B cell (primary cell): Measurements from ENCODE around the gene SLC66A1. TPM values are rescaled to one million over a fixed set of nuclear protein-coding genes. Genes with fewer than 3 reads are reported as not detected.

Experiments
- ATAC-seq: fragments of 200-7000 bp; cut with Tn5 transposase; one replicate; pipeline ENCODE4 v1.10.0; 2021; ENCODE audit warnings: low read depth, mild to moderate bottlenecking, moderate number of reproducible peaks, moderate library complexity
- CTCF ChIA-PET: fragments of 350-600 bp; sonication (Branson Sonifier 250); formaldehyde crosslinking; loops from one replicate; lab custom pipeline; 2021; ENCODE audit warnings: antibody characterized with exemption, inconsistent platforms; lab: Charles Lee
- POLR2A ChIA-PET: fragments of 350-600 bp; sonication (Branson Sonifier 250); formaldehyde crosslinking; loops from one replicate; lab custom pipeline; 2021; ENCODE audit warnings: antibody characterized with exemption; lab: Charles Lee
- DNase-seq: peaks from one replicate; pipeline ENCODE4 v3.0.0; 2013
- H2AFZ ChIP-seq: 2 replicates; pipeline ENCODE4 v1.6.1; 2012; ENCODE audit warnings: mild to moderate bottlenecking, low read depth, low read length; ENCODE audit not compliant: insufficient read depth, poor library complexity, severe bottlenecking
- H3K27ac ChIP-seq, 2 donors: 1 replicate in 1 of 2; 2 replicates in 1 of 2; pipeline ENCODE4 v1.5.1; 2012 to 2013; ENCODE audit warnings: low read length in 2 of 2, mild to moderate bottlenecking in 2 of 2, moderate library complexity in 1 of 2
- H3K27me3 ChIP-seq, 4 experiments: fragments of 200-600 bp in 1 of 4; sonication (generic) in 1 of 4; replicated peaks in 1 of 4; 1 replicate in 2 of 4; 2 replicates in 2 of 4; pipeline versions ENCODE4 v1.6.1 to v1.7.0; 2013 to 2016; ENCODE audit warnings: low read length in 3 of 4, mild to moderate bottlenecking in 2 of 4, mixed read lengths in 1 of 4, moderate library complexity in 1 of 4; ENCODE audit not compliant: insufficient read depth in 4 of 4, control insufficient read depth in 3 of 4; ENCODE audit errors: control extremely low read depth in 1 of 4
- H3K36me3 ChIP-seq, 2 experiments: replicated peaks in 1 of 2; 1 replicate in 1 of 2; 2 replicates in 1 of 2; pipeline versions ENCODE4 v1.6.1 to v1.7.1; 2013; ENCODE audit warnings: low read length in 1 of 2; ENCODE audit not compliant: insufficient read depth in 2 of 2, control insufficient read depth in 1 of 2; ENCODE audit errors: control extremely low read depth in 1 of 2, extremely low read depth in 1 of 2
- H3K4me1 ChIP-seq, 2 donors: fragments of 200-600 bp in 1 of 2; sonication (generic) in 1 of 2; 1 replicate in 1 of 2; 2 replicates in 1 of 2; pipeline versions ENCODE4 v1.5.1 to v1.6.1; 2013 to 2017; ENCODE audit warnings: low read length in 2 of 2; ENCODE audit not compliant: control insufficient read depth in 2 of 2, insufficient read depth in 2 of 2
- H3K4me2 ChIP-seq: replicated peaks from 2 replicates; pipeline ENCODE3; 2012; ENCODE audit warnings: mild to moderate bottlenecking, low read depth, low read length; ENCODE audit not compliant: poor library complexity, severe bottlenecking
- H3K4me3 ChIP-seq, 5 experiments: fragments of 200-600 bp in 1 of 5; sonication (generic) in 1 of 5; 1 replicate in 3 of 5; 2 replicates in 2 of 5; pipeline versions ENCODE4 v1.5.1 to v1.7.0; 2011 to 2016; ENCODE audit warnings: low read length in 4 of 5, mild to moderate bottlenecking in 4 of 5, low read depth in 2 of 5, control low read depth in 1 of 5, moderate library complexity in 1 of 5; ENCODE audit not compliant: insufficient read depth in 1 of 5; ENCODE audit errors: control extremely low read depth in 1 of 5, extremely low read depth in 1 of 5
- H3K79me2 ChIP-seq: fragments of 200-600 bp; sonication (generic); one replicate; pipeline ENCODE4 v1.6.0; 2016; ENCODE audit warnings: low read length; ENCODE audit not compliant: control insufficient read depth, insufficient read depth
- H3K9ac ChIP-seq: fragments of 200-600 bp; sonication (generic); 2 replicates; pipeline ENCODE4 v1.6.1; 2017; ENCODE audit warnings: mild to moderate bottlenecking, low read length, moderate library complexity
- H3K9me3 ChIP-seq, 3 donors: one replicate each; pipeline versions ENCODE4 v1.6.1 to v1.7.1; 2013; ENCODE audit warnings: low read length in 2 of 3; ENCODE audit not compliant: control insufficient read depth in 2 of 3, insufficient read depth in 1 of 3; ENCODE audit errors: control extremely low read depth in 1 of 3
- H4K20me1 ChIP-seq: 2 replicates; pipeline ENCODE4 v1.6.0; 2012; ENCODE audit warnings: mild to moderate bottlenecking, low read length; ENCODE audit not compliant: insufficient read depth, control insufficient read depth, poor library complexity, severe bottlenecking
- H3K27ac Mint-ChIP-seq: one replicate; pipeline ENCODE4 v1.8.0; 2021; ENCODE audit warnings: mixed read lengths
- H3K27me3 Mint-ChIP-seq: one replicate; pipeline ENCODE4 v1.8.0; 2021; ENCODE audit warnings: mixed read lengths
- H3K4me1 Mint-ChIP-seq: one replicate; pipeline ENCODE4 v1.8.0; 2021; ENCODE audit warnings: mixed read lengths
- H3K4me3 Mint-ChIP-seq: one replicate; pipeline ENCODE4 v1.8.0; 2021; ENCODE audit warnings: mixed read lengths
- H3K9me3 Mint-ChIP-seq: one replicate; pipeline ENCODE4 v1.8.0; 2022; ENCODE audit warnings: mixed read lengths; ENCODE audit not compliant: insufficient read depth
- CTCF ChIP-seq: fragments of 200-600 bp; IDR thresholded peaks from one replicate; pipeline ENCODE4 v1.8.0; 2022; ENCODE audit warnings: antibody characterized with exemption, mild to moderate bottlenecking
- EZH2 ChIP-seq: IDR thresholded peaks from 2 replicates; pipeline ENCODE4 v1.6.1; 2012; ENCODE audit warnings: borderline replicate concordance, low read depth, mild to moderate bottlenecking, moderate library complexity, low read length; ENCODE audit not compliant: insufficient read depth, poor library complexity, severe bottlenecking
- WGBS: methylation state at CpG from one replicate; pipeline ENCODE4 v1.1.5; 2013; ENCODE audit warnings: missing lambda C conversion rate; ENCODE audit not compliant: insufficient coverage; 5-methylcytosine and 5-hydroxymethylcytosine counted together
- intact Hi-C: fragments of 100-400 bp; cut with micrococcal nuclease; formaldehyde crosslinking; loops from one replicate; pipeline ENCODE4 v1.10.0; 2022
- polyA plus RNA-seq: library from polyadenylated mRNA; depleted of rRNA; stranded (reverse); fragments of >200 nt; gene quantifications from 2 replicates; pipeline ENCODE4 v1.2.3, GENCODE V29; 2012
- total RNA-seq, 2 donors: library from RNA; stranded (reverse); fragments of 120-200 nt in 1 of 2; gene quantifications; 1 replicate in 1 of 2; 2 replicates in 1 of 2; pipeline versions ENCODE4 v1.2.3 to v1.2.4, GENCODE V29; 2013 to 2022

Gene SLC66A1
- total and polyA plus RNA-seq, 2 donors (not counting 1 experiment from before 2014, with no cell fraction given): 24.4 to 26.8 TPM

GRCh38 chr1:19312782-19313635 lies 883 bp downstream of the SLC66A1 start:
- H3K27ac ChIP-seq: peak overlapping the region; percentile 65 to 90
- H3K9me3 ChIP-seq: no peaks in the 10 kb centered on the region
- peaks cover 19% of the 10 kb centered on the region for H4K20me1 ChIP-seq
- no peaks in the 10 kb centered on the region for H3K9me3 Mint-ChIP-seq
- peak overlapping the region; percentile 93 for H3K9ac ChIP-seq
- peaks cover 17% of the 10 kb centered on the region for H3K79me2 ChIP-seq
- intact Hi-C loops: loop anchor here (1.0 to 5.0 kb wide), 6 partner anchors 25 to 284 kb away; partner anchors contain the start of genes AKR7A3, EMC1, MRTO4 and UBR4
- peaks cover 62 to 65% of the 10 kb centered on the region in 2 donors for H3K4me1 ChIP-seq
- peak overlapping the region; percentile 95 for H3K4me2 ChIP-seq
- H3K4me3 Mint-ChIP-seq: peak overlapping the region; percentile 74
- ATAC-seq (no peak), DNase-seq (peak; percentile 53)
- H3K27me3 Mint-ChIP-seq: no peaks in the 10 kb centered on the region
- CTCF ChIA-PET: interaction anchor here (0.7 to 1.2 kb wide), 2 partner anchors 25 to 284 kb away, joined by 3 read pairs; partner anchors contain the start of gene AKR7A3
- H3K27me3 ChIP-seq: no peaks in the 10 kb centered on the region
- TF ChIP-seq EZH2 (no peak), CTCF (no peak)
- H3K4me3 ChIP-seq: peak overlapping the region; percentile 16 to 91 (median 79)
- POLR2A ChIA-PET: no interaction called here
- H3K36me3 ChIP-seq: peaks cover 0 to 5% of the 10 kb centered on the region in 2 experiments
- H2AFZ ChIP-seq: peak overlapping the region; percentile 97
- WGBS: 47% methylated on average over 18 of the region's 20 CpGs
- peak overlapping the region; percentile 73 for H3K27ac Mint-ChIP-seq
- H3K4me1 Mint-ChIP-seq: peaks cover 64% of the 10 kb centered on the region

GRCh38 chr1:19313636-19313959 lies 1.5 kb downstream of the SLC66A1 start:
- Histone ChIP-seq H3K27ac (peak overlapping the region; percentile 45 to 90), H3K9ac (no peak overlapping the region), H3K4me1 (peaks cover 62 to 65% of the 10 kb centered on the region in 2 donors), H3K9me3 (no peaks in the 10 kb centered on the region), H3K36me3 (peaks cover 0 to 7% of the 10 kb centered on the region in 2 experiments), H2AFZ (no peak overlapping the region), H3K27me3 (no peaks in the 10 kb centered on the region), H3K4me3 (no peak overlapping the region), H4K20me1 (peaks cover 19% of the 10 kb centered on the region), H3K79me2 (peaks cover 21% of the 10 kb centered on the region), H3K4me2 (peak overlapping the region; percentile 95)
- POLR2A ChIA-PET: interaction anchor here (1.1 kb wide), 1 partner anchor 79 kb away, joined by 4 read pairs; no protein-coding TSS in a partner anchor
- 89% methylated on average over 4 of the region's 4 CpGs for WGBS
- Mint-ChIP-seq H3K9me3 (no peaks in the 10 kb centered on the region), H3K27me3 (no peaks in the 10 kb centered on the region), H3K27ac (peak overlapping the region; percentile 73), H3K4me3 (peak overlapping the region; percentile 74), H3K4me1 (peaks cover 66% of the 10 kb centered on the region)
- ATAC-seq: no peak
- intact Hi-C loops: loop anchor here (2.0 to 5.0 kb wide), 3 partner anchors 77 to 283 kb away; a partner anchor contains a TSS
- TF ChIP-seq EZH2: no peak
- no peak for TF ChIP-seq CTCF
- peak; percentile 30 for DNase-seq
- CTCF ChIA-PET: interaction anchor here (1.2 kb wide), 1 partner anchor 283 kb away, joined by 3 read pairs; a partner anchor contains a TSS
